Skeletal muscle satellite cell (primary cell): Measurements from ENCODE around the gene AP3B1.

Source experiments
- H3K27me3 ChIP-seq: 2 replicates; pipeline ENCODE4 v1.7.0; 2013; ENCODE audit warnings: low read length; ENCODE audit not compliant: control insufficient read depth, insufficient read depth
- H3K36me3 ChIP-seq: 2 replicates; pipeline ENCODE4 v1.7.0; 2013; ENCODE audit warnings: mild to moderate bottlenecking, control low read depth, low read length; ENCODE audit not compliant: insufficient read depth
- H3K4me1 ChIP-seq: 2 replicates; pipeline ENCODE4 v1.7.0; 2013; ENCODE audit warnings: low read length; ENCODE audit not compliant: control insufficient read depth, insufficient read depth
- H3K4me2 ChIP-seq: 2 replicates; pipeline ENCODE4 v1.7.0; 2013; ENCODE audit warnings: mild to moderate bottlenecking, low read length
- H3K4me3 ChIP-seq: 2 replicates; pipeline ENCODE4 v1.7.0; 2013; ENCODE audit warnings: low read length
- H3K9ac ChIP-seq: 2 replicates; pipeline ENCODE4 v1.7.0; 2013; ENCODE audit warnings: mild to moderate bottlenecking, low read depth, low read length, moderate library complexity
- H3K9me3 ChIP-seq: replicated peaks from 2 replicates; pipeline ENCODE4 v1.7.0; 2013; ENCODE audit warnings: mild to moderate bottlenecking, control low read depth, low read length

The AP3B1 gene

GRCh38 chr5:78323241-78323640 lies 28.7 kb upstream of the AP3B1 start:
- Histone ChIP-seq H3K9ac (no peak overlapping the region), H3K9me3 (no peaks in the 10 kb centered on the region)

GRCh38 chr5:78320401-78320800 lies 25.9 kb upstream of the AP3B1 start:
- peaks cover under 1% of the 10 kb centered on the region for H3K27me3 ChIP-seq
- no peak overlapping the region for H3K4me3 ChIP-seq
- no peak overlapping the region for H3K9ac ChIP-seq
- H3K9me3 ChIP-seq = no peaks in the 10 kb centered on the region
- no peak overlapping the region for H3K4me2 ChIP-seq
- H3K4me1 ChIP-seq = no peaks in the 10 kb centered on the region
- H3K36me3 ChIP-seq = no peaks in the 10 kb centered on the region

More at GRCh38 chr5:78323241-78323640, 28.7 kb upstream of the AP3B1 start:
- H3K27me3 ChIP-seq = peaks cover 2% of the 10 kb centered on the region
- H3K36me3 ChIP-seq = no peaks in the 10 kb centered on the region
- H3K4me3 ChIP-seq = no peak overlapping the region
- peaks cover under 1% of the 10 kb centered on the region for H3K4me1 ChIP-seq
- H3K4me2 ChIP-seq = no peak overlapping the region

DNA sequence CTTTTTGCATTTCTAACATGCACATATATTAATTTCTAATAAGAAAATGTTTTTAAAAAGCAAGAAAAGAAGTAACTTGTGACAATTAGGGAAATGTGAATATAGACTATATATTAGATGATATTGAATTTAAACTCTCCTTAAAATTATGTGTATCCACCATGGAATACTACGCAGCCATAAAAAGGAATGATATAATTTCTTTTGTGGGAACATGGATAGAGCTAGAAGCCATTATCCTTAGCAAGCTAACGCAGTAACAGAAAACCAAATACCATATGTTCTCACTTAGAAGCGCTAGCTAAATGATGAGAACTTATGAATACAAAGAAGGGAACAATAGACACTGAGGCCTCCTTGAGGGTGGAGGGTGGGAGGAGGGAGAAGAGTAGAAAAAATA lies 23.8 kb upstream of the AP3B1 start:
- Histone ChIP-seq H3K4me1 (no peaks in the 10 kb centered on the region), H3K27me3 (peaks cover 8% of the 10 kb centered on the region), H3K9ac (no peak overlapping the region), H3K4me3 (no peak overlapping the region), H3K9me3 (no peaks in the 10 kb centered on the region), H3K36me3 (no peaks in the 10 kb centered on the region), H3K4me2 (no peak overlapping the region)

GRCh38 chr5:78317515-78317914 lies 23.0 kb upstream of the AP3B1 start:
- H3K36me3 ChIP-seq = no peaks in the 10 kb centered on the region
- no peaks in the 10 kb centered on the region for H3K9me3 ChIP-seq
- no peaks in the 10 kb centered on the region for H3K4me1 ChIP-seq
- no peak overlapping the region for H3K4me3 ChIP-seq
- no peak overlapping the region for H3K4me2 ChIP-seq
- H3K27me3 ChIP-seq = peaks cover 8% of the 10 kb centered on the region
- H3K9ac ChIP-seq = no peak overlapping the region

DNA sequence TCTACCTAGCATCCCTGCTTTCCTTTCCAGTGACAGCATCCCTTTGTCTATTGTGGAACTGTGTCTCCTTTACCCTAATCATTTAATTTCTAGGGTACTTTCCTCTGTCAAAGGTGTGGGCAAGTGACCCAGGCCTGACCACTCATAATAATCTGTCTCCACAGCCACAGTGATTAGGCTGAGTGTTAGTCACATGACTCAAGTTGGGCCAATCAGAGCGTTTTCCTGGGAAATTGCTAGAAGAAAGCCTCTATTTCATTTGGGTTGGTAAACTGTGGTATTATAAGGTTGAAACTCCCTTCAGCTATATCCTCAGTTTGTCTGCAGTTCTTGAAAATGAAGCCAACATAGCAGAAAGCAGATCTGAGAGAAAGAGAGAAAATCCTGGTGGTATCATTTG lies 14.2 kb upstream of the AP3B1 start:
- no peaks in the 10 kb centered on the region for H3K9me3 ChIP-seq
- no peak overlapping the region for H3K9ac ChIP-seq
- peaks cover 14% of the 10 kb centered on the region for H3K27me3 ChIP-seq
- H3K4me3 ChIP-seq = no peak overlapping the region
- no peaks in the 10 kb centered on the region for H3K36me3 ChIP-seq
- no peak overlapping the region for H3K4me2 ChIP-seq
- no peaks in the 10 kb centered on the region for H3K4me1 ChIP-seq

DNA sequence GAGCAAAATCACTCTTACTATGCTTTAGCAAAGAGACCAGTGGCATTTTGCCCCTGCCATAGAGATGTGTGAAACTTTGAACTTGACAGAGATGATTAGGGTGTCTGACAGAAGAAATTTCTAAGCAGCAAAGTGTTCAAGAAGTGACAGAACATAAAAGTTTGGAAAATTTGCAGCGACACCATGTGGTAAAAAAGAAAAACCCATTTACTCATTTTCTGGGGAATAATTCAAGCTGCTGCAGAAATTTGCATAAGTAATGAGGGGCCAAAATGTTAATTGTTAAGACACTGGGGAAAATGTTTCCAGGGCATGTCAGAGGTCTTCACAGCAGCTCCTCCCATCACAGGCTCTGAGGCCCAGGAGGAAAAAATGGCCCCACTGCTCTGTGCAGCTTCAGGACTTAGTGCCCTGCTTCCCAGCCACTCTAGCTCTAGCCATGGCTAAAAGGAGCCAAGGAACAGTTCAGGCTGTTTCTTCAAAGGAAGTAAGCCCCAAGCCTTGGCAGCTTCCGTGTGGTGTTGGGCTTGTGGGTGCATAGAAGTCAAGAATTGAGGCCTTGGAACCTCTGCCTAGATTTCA lies 6.1 kb upstream of the AP3B1 start:
- H3K4me1 ChIP-seq = peaks cover 4% of the 10 kb centered on the region
- H3K27me3 ChIP-seq = peaks cover 6% of the 10 kb centered on the region
- no peaks in the 10 kb centered on the region for H3K9me3 ChIP-seq
- H3K36me3 ChIP-seq = no peaks in the 10 kb centered on the region
- no peak overlapping the region for H3K4me2 ChIP-seq
- H3K9ac ChIP-seq = no peak overlapping the region
- no peak overlapping the region for H3K4me3 ChIP-seq

- Histone ChIP-seq H3K9me3 (no peaks in the 10 kb centered on the region), H3K4me3 (peak overlapping the region; percentile 92), H3K27me3 (no peaks in the 10 kb centered on the region), H3K4me2 (peak overlapping the region; percentile 79), H3K9ac (peak overlapping the region; percentile 96), H3K4me1 (peaks cover 5% of the 10 kb centered on the region), H3K36me3 (no peaks in the 10 kb centered on the region)
These were observed 800 bp upstream of the AP3B1 start for GRCh38 chr5:78295035-78295961.

GRCh38 chr5:78293851-78294247 lies 649 bp downstream of the AP3B1 start:
- H3K27me3 ChIP-seq = no peaks in the 10 kb centered on the region
- peak overlapping the region; percentile 92 for H3K4me3 ChIP-seq
- H3K4me1 ChIP-seq = peaks cover 11% of the 10 kb centered on the region
- no peaks in the 10 kb centered on the region for H3K9me3 ChIP-seq
- H3K9ac ChIP-seq = peak overlapping the region; percentile 96
- H3K4me2 ChIP-seq = peak overlapping the region; percentile 83
- no peaks in the 10 kb centered on the region for H3K36me3 ChIP-seq

DNA sequence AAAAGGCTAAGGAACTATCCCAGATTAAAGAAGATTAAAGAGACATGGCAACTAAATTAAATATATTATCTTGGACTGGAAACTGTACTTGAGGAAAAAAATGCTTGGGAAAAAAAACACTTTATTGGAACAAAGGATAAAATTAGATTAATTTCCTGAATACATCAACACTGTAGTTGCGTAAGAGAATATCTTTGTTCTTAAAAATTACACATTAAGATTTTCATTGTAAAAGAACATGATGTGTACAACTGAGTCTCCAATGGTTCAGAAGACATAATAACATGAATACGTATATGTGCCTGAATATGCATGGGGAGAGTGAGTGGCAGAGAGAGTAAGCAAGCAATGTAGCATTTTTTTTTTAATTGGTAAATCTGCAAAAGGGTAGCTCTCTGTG lies 2.8 kb downstream of the AP3B1 start:
- Histone ChIP-seq H3K4me1 (peaks cover 28% of the 10 kb centered on the region), H3K9ac (no peak overlapping the region), H3K27me3 (no peaks in the 10 kb centered on the region), H3K36me3 (no peaks in the 10 kb centered on the region), H3K9me3 (no peaks in the 10 kb centered on the region), H3K4me2 (no peak overlapping the region), H3K4me3 (no peak overlapping the region)

- peaks cover 23% of the 10 kb centered on the region for H3K4me1 ChIP-seq
- H3K27me3 ChIP-seq = no peaks in the 10 kb centered on the region
- H3K4me3 ChIP-seq = no peak overlapping the region
- no peaks in the 10 kb centered on the region for H3K36me3 ChIP-seq
- no peak overlapping the region for H3K4me2 ChIP-seq
- no peak overlapping the region for H3K9ac ChIP-seq
- H3K9me3 ChIP-seq = no peaks in the 10 kb centered on the region
These were observed 4.6 kb downstream of the AP3B1 start for GRCh38 chr5:78289911-78290310.

DNA sequence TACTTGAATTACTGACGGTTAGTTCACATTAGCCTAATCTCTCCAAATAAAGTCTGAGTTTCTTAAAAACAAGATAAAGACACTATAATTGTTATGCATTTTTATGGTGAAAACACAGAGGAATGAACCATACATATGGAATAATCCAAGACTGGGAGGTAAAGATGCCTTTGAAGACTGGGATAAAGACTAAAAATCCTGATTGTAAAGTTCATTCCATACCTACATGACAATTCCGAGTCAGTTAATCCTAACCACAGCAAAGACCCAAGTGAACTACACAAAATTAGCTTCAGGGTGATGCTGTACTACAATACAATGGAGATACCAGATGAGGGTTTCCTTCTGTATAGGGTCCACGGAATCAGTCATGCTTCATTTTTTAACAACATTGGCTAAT lies 6.3 kb downstream of the AP3B1 start:
- H3K4me1 ChIP-seq = peaks cover 23% of the 10 kb centered on the region
- H3K4me2 ChIP-seq = peak overlapping the region; percentile 70
- H3K36me3 ChIP-seq = no peaks in the 10 kb centered on the region
- no peak overlapping the region for H3K4me3 ChIP-seq
- H3K27me3 ChIP-seq = no peaks in the 10 kb centered on the region
- H3K9ac ChIP-seq = no peak overlapping the region
- H3K9me3 ChIP-seq = no peaks in the 10 kb centered on the region

- H3K27me3 ChIP-seq = no peaks in the 10 kb centered on the region
- peak overlapping the region; percentile 70 for H3K4me2 ChIP-seq
- H3K9me3 ChIP-seq = no peaks in the 10 kb centered on the region
- no peak overlapping the region for H3K4me3 ChIP-seq
- no peaks in the 10 kb centered on the region for H3K36me3 ChIP-seq
- peak overlapping the region; percentile 44 for H3K9ac ChIP-seq
- H3K4me1 ChIP-seq = peaks cover 23% of the 10 kb centered on the region
These were observed 6.7 kb downstream of the AP3B1 start for GRCh38 chr5:78287833-78288232.
